Spleen (tissue), 11 donors: ENCODE data around the gene ABI3BP. TPM values are rescaled to one million over a fixed set of nuclear protein-coding genes. Genes with fewer than 3 reads are reported as not detected.

Source experiments
- DNase-seq: peaks from one replicate; pipeline ENCODE4 v3.0.0-alpha.2; 2020
- H3K27ac ChIP-seq, 8 donors: fragments of 200-600 bp; sonication (generic) in 7 of 8; 1 replicate in 4 of 8; 2 replicates in 4 of 8; pipeline versions ENCODE4 v1.5.0 to v1.8.0; 2016 to 2021; ENCODE audit warnings: inconsistent platforms in 4 of 8, mild to moderate bottlenecking in 4 of 8, moderate library complexity in 1 of 8
- H3K27me3 ChIP-seq, 7 donors: fragments of 200-600 bp; sonication (generic) in 6 of 7; replicated peaks in 1 of 7; 1 replicate in 4 of 7; 2 replicates in 3 of 7; pipeline versions ENCODE4 v1.5.0 to v1.8.0; 2016 to 2021; ENCODE audit warnings: inconsistent platforms in 3 of 7, mild to moderate bottlenecking in 1 of 7
- H3K36me3 ChIP-seq, 6 donors: fragments of 200-600 bp; sonication (generic) in 5 of 6; 1 replicate in 4 of 6; 2 replicates in 2 of 6; pipeline versions ENCODE4 v1.5.0 to v1.8.0; 2016 to 2021; ENCODE audit warnings: inconsistent platforms in 2 of 6
- H3K4me1 ChIP-seq, 6 donors: fragments of 200-600 bp; sonication (generic) in 5 of 6; 1 replicate in 3 of 6; 2 replicates in 3 of 6; pipeline versions ENCODE4 v1.5.0 to v1.8.0; 2016 to 2021; ENCODE audit warnings: inconsistent platforms in 3 of 6
- H3K4me3 ChIP-seq, 8 donors: fragments of 200-600 bp; sonication (generic) in 7 of 8; 1 replicate in 4 of 8; 2 replicates in 4 of 8; pipeline versions ENCODE4 v1.5.0 to v1.8.0; 2016 to 2021; ENCODE audit warnings: inconsistent platforms in 4 of 8, mild to moderate bottlenecking in 4 of 8, moderate library complexity in 2 of 8
- H3K9me3 ChIP-seq, 8 donors: fragments of 200-600 bp; sonication (generic) in 7 of 8; 1 replicate in 4 of 8; 2 replicates in 4 of 8; pipeline versions ENCODE4 v1.5.0 to v1.8.0; 2016 to 2021; ENCODE audit warnings: inconsistent platforms in 4 of 8
- POLR2A ChIP-seq, 3 donors: fragments of 450-650 bp; IDR thresholded peaks; one replicate each; pipeline ENCODE4 v1.5.1; 2017; ENCODE audit warnings: antibody characterized with exemption in 3 of 3, mild to moderate bottlenecking in 1 of 3
- POLR2AphosphoS5 ChIP-seq, 3 donors: sonication (generic); formaldehyde crosslinking; IDR thresholded peaks; one replicate each; pipeline ENCODE4 v1.5.1; 2017; ENCODE audit warnings: antibody characterized with exemption in 3 of 3
- WGBS, 5 donors: extraction: QIAGEN DNeasy Blood & Tissue Kit in 3 of 5; methylation state at CpG; one replicate each; pipeline versions ENCODE4 v1.1.5 to v1.1.7; 2013 to 2018; 5-methylcytosine and 5-hydroxymethylcytosine counted together
- intact Hi-C: fragments of 100-400 bp; cut with DNase I; formaldehyde crosslinking; loops from one replicate; pipeline ENCODE4 v1.15.0; 2023; ENCODE audit warnings: low total_unique reads
- polyA plus RNA-seq, 3 donors: library from polyadenylated mRNA; stranded (reverse); fragments of 200-250 nt; gene quantifications; one replicate each; pipeline ENCODE4 v1.2.1, GENCODE V29; 2013
- total RNA-seq, 7 donors: library from RNA; depleted of rRNA in 3 of 7; stranded (reverse); fragments of >200 nt in 3 of 7; fragmentation: NEBNext Ultra II Directional in 4 of 7; extraction: Animal tissue kit (Norgen Biotek cat#: 25700) in 4 of 7; gene quantifications; one replicate each; pipeline versions ENCODE4 v1.1.0 to v1.2.1, GENCODE V29; 2016 to 2021
- TF ChIP-seq, protein P1 (sequence below), 11 experiments: fragments of 200-600 bp in 7 of 11; fragments of 450-650 bp in 4 of 11; sonication (generic) in 4 of 11; IDR thresholded peaks in 8 of 11; conservative IDR thresholded peaks in 3 of 11; 1 replicate in 7 of 11; 2 replicates in 4 of 11; pipeline versions ENCODE4 v1.4.0 to v1.8.0; 2016 to 2021; ENCODE audit warnings: antibody characterized with exemption in 11 of 11, inconsistent platforms in 4 of 11, mild to moderate bottlenecking in 1 of 11
- donor health status: healthy with polysubstance abuse.
- donor health status: DM: no; HTN: no; CAD: no; lungs with moderate emphysema.
- donor health status: DM: no; HTN: no; CAD: no.
- donor health status: Bipolar disorder and iron deficiency.
- donor health status: healthy.
- donor health status: DM: no; HTN: no; CAD: no.
- donor health status: DM: yes; HTN: yes; CAD: no.

Gene ABI3BP
- total and polyA plus RNA-seq, 10 donors = 4.2 to 29.9 (median 16.3) TPM

DNA sequence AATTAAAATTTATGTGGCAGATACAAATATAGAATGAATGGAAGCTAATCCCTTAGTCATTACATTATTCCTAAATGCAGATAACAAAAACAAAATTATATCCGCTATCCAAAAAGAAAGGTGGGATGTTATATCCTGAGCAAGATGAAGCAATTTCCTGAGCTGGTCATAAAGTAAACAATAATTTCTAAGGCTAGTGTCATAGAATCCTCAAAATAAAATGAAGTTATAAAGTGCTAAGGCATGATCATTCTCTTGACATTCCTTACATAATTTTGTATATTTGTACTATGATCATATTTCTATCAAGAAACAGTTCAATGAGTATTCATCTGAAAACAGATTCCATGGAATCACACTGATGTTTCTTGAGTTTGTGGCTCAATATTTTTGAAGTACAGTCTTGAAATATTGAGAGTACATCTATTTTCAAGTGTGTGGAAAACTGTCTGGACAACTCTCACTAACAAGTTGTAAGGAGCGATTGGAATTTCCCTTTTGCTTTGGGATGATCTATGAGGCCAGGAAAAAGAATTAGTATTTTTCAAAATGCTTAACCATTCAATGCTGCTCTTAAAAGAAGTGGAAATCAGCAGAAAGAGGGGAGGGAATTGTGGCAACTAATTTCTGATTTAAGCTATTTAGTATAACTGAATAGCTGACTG, 92.4 kb downstream of the ABI3BP start:
- no peak for TF ChIP-seq POLR2A (IDR thresholded peaks at IDR 0.05)
- TF ChIP-seq, protein P1, sequence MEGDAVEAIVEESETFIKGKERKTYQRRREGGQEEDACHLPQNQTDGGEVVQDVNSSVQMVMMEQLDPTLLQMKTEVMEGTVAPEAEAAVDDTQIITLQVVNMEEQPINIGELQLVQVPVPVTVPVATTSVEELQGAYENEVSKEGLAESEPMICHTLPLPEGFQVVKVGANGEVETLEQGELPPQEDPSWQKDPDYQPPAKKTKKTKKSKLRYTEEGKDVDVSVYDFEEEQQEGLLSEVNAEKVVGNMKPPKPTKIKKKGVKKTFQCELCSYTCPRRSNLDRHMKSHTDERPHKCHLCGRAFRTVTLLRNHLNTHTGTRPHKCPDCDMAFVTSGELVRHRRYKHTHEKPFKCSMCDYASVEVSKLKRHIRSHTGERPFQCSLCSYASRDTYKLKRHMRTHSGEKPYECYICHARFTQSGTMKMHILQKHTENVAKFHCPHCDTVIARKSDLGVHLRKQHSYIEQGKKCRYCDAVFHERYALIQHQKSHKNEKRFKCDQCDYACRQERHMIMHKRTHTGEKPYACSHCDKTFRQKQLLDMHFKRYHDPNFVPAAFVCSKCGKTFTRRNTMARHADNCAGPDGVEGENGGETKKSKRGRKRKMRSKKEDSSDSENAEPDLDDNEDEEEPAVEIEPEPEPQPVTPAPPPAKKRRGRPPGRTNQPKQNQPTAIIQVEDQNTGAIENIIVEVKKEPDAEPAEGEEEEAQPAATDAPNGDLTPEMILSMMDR (IDR thresholded peaks at IDR 0.05 in 8 of 11, conservative IDR thresholded peaks at IDR 0.05 in 3 of 11) = no peak
- no peak for TF ChIP-seq POLR2AphosphoS5 (IDR thresholded peaks at IDR 0.05)
- no peak for DNase-seq
- Histone ChIP-seq H3K27me3 (no peaks in the 10 kb centered on the region), H3K4me1 (peaks cover 0 to 27% (median 19%) of the 10 kb centered on the region in 6 donors), H3K4me3 (no peak overlapping the region), H3K36me3 (no peaks in the 10 kb centered on the region), H3K27ac (no peak overlapping the region), H3K9me3 (no peaks in the 10 kb centered on the region)
- intact Hi-C loops = no loop called here
- 60 to 84% (median 78%) methylated on average over 2 of the region's 2 CpGs for WGBS, 5 donors

DNA sequence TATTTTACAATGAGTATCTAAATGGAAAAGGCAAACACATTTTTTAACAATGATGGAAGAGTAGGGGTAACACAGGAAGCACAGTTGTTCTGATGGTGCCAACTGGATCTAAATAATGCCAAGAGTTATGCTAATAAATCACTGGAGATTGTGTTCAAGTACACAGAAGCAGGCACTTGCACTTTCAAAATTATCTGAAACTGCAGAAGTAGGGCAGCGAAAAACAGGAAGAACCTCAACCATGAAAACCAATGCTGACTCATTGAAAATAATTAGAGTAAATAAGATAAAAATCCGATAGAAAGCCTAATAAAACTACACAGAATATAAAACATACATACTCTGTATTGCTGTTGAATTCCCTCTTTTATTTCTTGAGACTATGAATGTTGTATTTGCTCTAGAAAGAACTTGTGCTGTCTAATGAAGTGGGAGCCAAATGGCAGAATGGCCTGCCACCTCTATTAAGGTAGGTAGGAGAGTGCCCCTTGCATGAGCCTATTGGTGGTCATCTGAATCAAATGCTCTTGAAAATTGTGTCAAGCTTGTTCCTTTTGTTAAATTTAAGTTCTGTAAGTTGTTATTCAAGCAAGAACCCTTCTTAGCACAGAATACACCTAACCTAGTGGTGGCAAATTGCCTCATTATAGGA, 93.7 kb downstream of the ABI3BP start:
- TF ChIP-seq, protein P1 (IDR thresholded peaks at IDR 0.05 in 8 of 11, conservative IDR thresholded peaks at IDR 0.05 in 3 of 11) = no peak
- TF ChIP-seq POLR2AphosphoS5 (IDR thresholded peaks at IDR 0.05) (no peak), POLR2A (IDR thresholded peaks at IDR 0.05) (no peak)
- H3K36me3 ChIP-seq = no peaks in the 10 kb centered on the region
- no peak for DNase-seq
- no peak overlapping the region for H3K4me3 ChIP-seq
- no peaks in the 10 kb centered on the region for H3K27me3 ChIP-seq
- H3K4me1 ChIP-seq = peaks cover 0 to 27% (median 19%) of the 10 kb centered on the region in 6 donors
- 2 to 8% (median 6%) methylated on average over 2 of the region's 2 CpGs for WGBS, 5 donors
- H3K9me3 ChIP-seq = no peaks in the 10 kb centered on the region
- intact Hi-C loops = loop anchor here (10.0 kb wide), 1 partner anchor 295 kb away; no protein-coding TSS in a partner anchor
- H3K27ac ChIP-seq = peak overlapping the region; percentile 23 to 75 (median 52)

DNA sequence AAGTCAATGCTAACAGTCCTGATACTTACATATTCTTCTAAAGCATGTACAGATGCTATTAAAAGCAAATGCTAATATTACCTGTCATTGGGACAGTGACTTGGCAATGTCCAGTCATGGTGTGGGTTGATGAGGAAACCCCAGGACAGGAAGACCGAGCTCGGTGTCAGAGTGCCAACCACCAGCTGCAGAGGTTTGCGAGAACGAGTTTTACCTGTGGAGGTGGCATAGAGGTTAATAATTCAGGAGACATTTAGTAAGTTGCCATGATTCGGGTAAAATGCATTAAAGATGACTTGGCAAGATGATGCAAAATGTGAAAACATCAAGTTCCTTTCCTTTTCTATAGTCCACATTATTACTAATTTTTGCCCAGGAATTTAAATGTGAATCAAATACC, 94.5 kb downstream of the ABI3BP start:
- Histone ChIP-seq H3K9me3 (no peaks in the 10 kb centered on the region), H3K4me3 (no peak overlapping the region), H3K27me3 (no peaks in the 10 kb centered on the region), H3K36me3 (no peaks in the 10 kb centered on the region), H3K27ac (peak overlapping the region in 4 of 8 donors; percentile 51 to 75 (median 68)), H3K4me1 (peaks cover 0 to 27% (median 19%) of the 10 kb centered on the region in 6 donors)
- intact Hi-C loops = loop anchor here (10.0 kb wide), 1 partner anchor 296 kb away; no protein-coding TSS in a partner anchor
- TF ChIP-seq POLR2AphosphoS5 (IDR thresholded peaks at IDR 0.05) (no peak), POLR2A (IDR thresholded peaks at IDR 0.05) (no peak)
- TF ChIP-seq, protein P1 (IDR thresholded peaks at IDR 0.05 in 8 of 11, conservative IDR thresholded peaks at IDR 0.05 in 3 of 11) = no peak
- no peak for DNase-seq
- 43 to 47% (median 46%) methylated on average over 5 of the region's 5 CpGs for WGBS, 5 donors

DNA sequence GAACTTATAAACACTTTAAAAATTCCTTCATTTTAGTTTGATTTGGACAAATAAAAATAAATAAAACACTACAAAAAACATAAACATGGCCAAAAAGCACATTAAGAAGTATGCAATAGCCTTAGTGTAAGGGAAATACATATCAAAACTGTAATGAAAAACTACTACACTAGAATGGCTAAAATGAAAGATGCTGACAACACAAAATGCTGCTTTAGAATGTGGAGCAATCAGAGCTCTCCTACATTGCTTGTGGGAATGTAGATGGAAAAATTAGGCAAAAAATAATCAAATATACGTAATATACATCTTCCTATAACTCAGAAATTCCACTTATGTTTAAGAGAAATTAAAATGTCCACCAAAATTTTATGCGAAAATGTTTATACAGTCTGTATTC, 96.2 kb downstream of the ABI3BP start:
- intact Hi-C loops = loop anchor here (10.0 kb wide), 1 partner anchor 298 kb away; no protein-coding TSS in a partner anchor
- peaks cover 0 to 27% (median 19%) of the 10 kb centered on the region in 6 donors for H3K4me1 ChIP-seq
- H3K27ac ChIP-seq = no peak overlapping the region
- 44 to 79% (median 50%) methylated on average over 2 of the region's 2 CpGs for WGBS, 5 donors
- TF ChIP-seq, protein P1 (IDR thresholded peaks at IDR 0.05 in 8 of 11, conservative IDR thresholded peaks at IDR 0.05 in 3 of 11) = no peak
- TF ChIP-seq POLR2AphosphoS5 (IDR thresholded peaks at IDR 0.05) (no peak), POLR2A (IDR thresholded peaks at IDR 0.05) (no peak)
- H3K27me3 ChIP-seq = no peaks in the 10 kb centered on the region
- H3K9me3 ChIP-seq = no peaks in the 10 kb centered on the region
- DNase-seq = no peak
- H3K36me3 ChIP-seq = no peaks in the 10 kb centered on the region
- H3K4me3 ChIP-seq = no peak overlapping the region
